ENCODE data around the gene DMAC2.

DNA sequence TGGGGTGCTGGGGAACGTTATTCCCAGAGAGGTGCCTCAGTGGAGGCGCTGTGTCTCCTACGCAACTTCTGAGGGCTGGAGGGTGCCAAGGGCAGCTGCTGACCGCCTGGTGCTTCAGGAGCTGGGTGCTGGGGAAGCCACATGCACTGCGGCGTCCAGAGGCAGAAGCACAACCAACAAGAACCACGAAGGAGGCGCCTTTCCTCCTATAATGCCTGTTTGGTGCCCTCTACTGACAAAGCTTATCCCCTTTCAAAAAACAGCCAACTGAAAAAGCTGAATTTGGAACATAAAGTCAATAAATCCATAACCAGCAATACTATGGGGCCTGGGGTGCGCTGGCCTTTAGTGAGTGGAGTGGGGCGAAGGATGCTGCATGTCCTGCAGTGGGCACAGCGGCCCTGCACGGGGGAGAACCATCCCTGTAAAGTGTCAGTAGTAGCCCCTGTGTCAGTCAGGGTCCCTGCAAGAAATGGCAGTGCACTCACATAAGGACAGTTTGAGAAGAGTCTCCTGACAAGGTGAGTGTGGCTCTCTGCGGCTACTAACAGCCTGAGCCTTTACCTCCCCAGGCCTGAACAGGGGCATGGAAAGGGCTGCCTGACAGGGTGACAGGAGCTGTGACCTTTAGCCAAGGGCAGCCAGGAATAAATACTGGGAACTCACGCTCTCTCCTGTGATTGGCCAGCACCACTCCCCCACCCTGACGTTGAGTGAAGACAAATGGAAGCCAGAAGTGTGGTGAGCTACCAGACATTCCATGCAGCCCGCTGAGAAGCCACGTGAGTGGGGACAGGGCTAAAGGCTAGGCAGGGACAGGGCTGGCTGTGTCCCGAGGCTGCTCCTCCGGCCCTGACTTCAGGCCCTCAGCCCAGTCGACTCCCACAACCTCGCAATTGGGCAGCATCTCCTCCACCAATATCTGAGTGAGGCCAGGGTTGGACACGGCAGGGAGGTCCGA is 8.0 kb downstream of the DMAC2 start:
- no peak for TF ChIP-seq CTCF (IDR thresholded peaks at IDR 0.05; ENCODE audit: poor library complexity, severe bottlenecking)
- TF ChIP-seq, protein P1, sequence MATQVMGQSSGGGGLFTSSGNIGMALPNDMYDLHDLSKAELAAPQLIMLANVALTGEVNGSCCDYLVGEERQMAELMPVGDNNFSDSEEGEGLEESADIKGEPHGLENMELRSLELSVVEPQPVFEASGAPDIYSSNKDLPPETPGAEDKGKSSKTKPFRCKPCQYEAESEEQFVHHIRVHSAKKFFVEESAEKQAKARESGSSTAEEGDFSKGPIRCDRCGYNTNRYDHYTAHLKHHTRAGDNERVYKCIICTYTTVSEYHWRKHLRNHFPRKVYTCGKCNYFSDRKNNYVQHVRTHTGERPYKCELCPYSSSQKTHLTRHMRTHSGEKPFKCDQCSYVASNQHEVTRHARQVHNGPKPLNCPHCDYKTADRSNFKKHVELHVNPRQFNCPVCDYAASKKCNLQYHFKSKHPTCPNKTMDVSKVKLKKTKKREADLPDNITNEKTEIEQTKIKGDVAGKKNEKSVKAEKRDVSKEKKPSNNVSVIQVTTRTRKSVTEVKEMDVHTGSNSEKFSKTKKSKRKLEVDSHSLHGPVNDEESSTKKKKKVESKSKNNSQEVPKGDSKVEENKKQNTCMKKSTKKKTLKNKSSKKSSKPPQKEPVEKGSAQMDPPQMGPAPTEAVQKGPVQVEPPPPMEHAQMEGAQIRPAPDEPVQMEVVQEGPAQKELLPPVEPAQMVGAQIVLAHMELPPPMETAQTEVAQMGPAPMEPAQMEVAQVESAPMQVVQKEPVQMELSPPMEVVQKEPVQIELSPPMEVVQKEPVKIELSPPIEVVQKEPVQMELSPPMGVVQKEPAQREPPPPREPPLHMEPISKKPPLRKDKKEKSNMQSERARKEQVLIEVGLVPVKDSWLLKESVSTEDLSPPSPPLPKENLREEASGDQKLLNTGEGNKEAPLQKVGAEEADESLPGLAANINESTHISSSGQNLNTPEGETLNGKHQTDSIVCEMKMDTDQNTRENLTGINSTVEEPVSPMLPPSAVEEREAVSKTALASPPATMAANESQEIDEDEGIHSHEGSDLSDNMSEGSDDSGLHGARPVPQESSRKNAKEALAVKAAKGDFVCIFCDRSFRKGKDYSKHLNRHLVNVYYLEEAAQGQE (IDR thresholded peaks at IDR 0.05; ENCODE audit: borderline replicate concordance): no peak
- no peak for TF ChIP-seq POLR2AphosphoS5 (IDR thresholded peaks at IDR 0.05)
- no peak for TF ChIP-seq SMC3 (conservative IDR thresholded peaks at IDR 0.05; ENCODE audit: poor library complexity)
- TF ChIP-seq RAD21 (conservative IDR thresholded peaks at IDR 0.05): no peak
- no peak for TF ChIP-seq EZH2 (IDR thresholded peaks at IDR 0.05; ENCODE audit: borderline replicate concordance, insufficient read depth, low read length, poor library complexity, severe bottlenecking)
- TF ChIP-seq TAF1 (IDR thresholded peaks at IDR 0.05; ENCODE audit: low read depth): no peak

Measured in neural cell (in vitro differentiated cells).